GM18951 (cell line): ENCODE measurements around the gene OR10A3.

Experiments
- POLR2A ChIP-seq: IDR thresholded peaks from 4 replicates; pipeline ENCODE4 v1.6.1; 2011; ENCODE audit warnings: mild to moderate bottlenecking; ENCODE audit not compliant: insufficient read length, insufficient read depth; ENCODE audit errors: extremely low read depth
- in situ Hi-C: fragments of 300-500 bp; cut with MboI; formaldehyde crosslinking; loops from one replicate; pipeline ENCODE4 v1.12.0; 2022; ENCODE audit warnings: low sequenced_read_pairs, mixed read lengths, inconsistent platforms; ENCODE audit not compliant: unreplicated experiment

OR10A3 gene, protein sequence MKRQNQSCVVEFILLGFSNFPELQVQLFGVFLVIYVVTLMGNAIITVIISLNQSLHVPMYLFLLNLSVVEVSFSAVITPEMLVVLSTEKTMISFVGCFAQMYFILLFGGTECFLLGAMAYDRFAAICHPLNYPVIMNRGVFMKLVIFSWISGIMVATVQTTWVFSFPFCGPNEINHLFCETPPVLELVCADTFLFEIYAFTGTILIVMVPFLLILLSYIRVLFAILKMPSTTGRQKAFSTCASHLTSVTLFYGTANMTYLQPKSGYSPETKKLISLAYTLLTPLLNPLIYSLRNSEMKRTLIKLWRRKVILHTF

DNA sequence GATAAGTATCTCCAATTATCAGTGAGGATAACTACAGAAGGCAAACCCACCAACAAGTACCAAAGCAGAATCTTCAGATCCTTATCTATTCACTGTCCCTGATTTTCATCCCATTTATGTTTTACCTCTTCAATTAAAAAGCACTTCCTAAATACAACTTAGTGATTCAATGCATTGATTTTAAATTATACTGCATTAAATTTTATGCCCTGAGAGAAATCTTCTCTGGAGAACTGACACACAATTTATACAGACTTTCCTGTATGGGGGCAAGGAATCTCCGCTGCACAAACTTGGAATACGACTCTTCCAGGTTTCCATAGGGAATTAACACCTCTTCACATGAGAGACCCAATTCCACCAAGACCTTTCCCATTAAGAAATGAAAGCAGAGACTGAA lies at the start of gene OR10A3:
TSS of gene OR10A3 (minus strand) at position 101 of the 400 bp plus-strand sequence. CDS start 2,188 bp downstream, outside the sequence.
- in situ Hi-C loops = no loop called here
- no peak for TF ChIP-seq POLR2A

DNA sequence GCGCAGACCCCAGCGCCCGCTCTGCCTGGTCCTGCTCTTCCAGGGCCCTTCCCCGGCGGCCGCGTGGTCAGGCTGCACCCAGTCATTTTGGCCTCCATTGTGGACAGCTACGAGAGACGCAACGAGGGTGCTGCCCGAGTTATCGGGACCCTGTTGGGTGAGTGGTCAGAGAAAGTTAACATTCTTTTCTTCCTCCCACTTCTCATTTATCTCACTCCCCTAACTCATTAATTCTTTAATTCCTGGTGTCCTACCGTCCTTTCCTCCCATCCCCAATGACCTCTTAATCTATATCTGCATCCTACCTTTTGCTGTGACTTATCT lies 46.0 kb upstream of the OR10A3 start:
- in situ Hi-C loops = loop anchor here (10.0 kb wide), 1 partner anchor 93 kb away; no protein-coding TSS in a partner anchor

DNA sequence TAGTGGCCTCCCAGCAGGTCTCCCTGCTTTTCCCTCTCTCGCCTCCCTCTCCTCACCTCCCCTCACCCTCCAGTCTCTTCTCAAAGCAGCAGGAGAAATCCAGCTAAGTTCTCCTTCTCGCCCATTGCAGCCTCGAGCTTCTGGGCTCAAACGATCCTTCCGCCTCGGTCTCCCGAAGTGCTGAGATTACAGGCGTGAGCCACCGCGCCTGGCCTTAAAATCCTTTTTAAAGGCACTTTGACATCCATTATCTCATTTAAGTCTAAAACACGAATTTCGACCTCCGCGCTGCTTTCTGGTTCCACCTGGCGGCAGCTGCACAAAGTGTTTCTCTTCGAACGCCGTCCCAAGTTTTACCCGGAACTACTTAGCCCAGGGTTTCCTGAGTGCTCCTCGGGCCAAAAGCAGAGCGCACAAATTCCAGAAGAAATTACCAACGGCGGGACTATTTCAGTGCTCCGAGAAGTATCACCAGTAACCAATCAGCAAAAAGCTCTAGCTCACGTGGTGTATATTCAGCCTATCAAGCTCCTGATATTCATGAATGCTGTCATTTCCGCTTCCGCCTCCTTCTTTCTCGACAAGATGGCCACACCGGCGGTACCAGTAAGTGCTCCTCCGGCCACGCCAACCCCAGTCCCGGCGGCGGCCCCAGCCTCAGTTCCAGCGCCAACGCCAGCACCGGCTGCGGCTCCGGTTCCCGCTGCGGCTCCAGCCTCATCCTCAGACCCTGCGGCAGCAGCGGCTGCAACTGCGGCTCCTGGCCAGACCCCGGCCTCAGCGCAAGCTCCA lies 45.5 kb upstream of the OR10A3 start, which contains the start of gene EIF3F:
TSS of gene EIF3F (plus strand) at position 570 of the 792 bp plus-strand sequence. CDS start at position 586, 16 bp downstream.
- in situ Hi-C loops = loop anchor here (10.0 kb wide), 1 partner anchor 92 kb away; no protein-coding TSS in a partner anchor

DNA sequence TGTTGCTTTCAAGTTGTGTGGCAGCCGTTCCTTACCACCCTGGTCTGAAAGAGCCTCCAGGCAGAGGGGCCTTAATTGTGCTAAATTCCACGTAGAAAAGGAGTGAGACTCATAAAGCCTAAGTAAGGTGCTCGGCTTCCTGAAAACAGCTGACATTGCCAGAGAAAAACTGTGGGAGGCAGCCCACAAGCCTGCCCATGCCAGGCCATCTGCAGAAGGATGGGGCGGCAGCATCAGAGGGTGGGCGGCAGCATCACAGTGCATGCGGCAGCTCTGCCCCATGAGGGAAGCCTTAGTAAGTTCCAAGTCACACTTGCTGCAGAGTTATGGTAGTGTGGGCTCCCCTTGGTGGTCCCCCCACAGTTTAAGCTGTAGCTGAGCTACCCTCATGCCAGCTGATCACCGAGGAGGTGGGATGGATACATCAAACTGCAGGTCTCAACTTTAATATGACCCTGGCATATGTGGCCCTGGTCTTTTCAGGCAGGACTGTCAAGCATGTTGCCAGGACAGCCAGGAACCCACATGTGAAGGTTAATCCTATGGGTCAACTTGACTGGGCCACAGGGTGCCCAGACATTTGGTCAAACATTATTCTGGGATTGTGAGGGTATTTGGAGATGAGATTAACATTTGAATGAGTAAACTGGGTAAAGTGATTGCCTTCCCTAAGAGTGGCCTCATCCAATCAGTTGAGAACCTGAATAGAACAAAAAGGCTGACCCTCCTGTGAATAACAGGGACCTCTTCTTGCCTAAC lies 42.5 kb upstream of the OR10A3 start:
- in situ Hi-C loops = loop anchor here (10.0 kb wide), 1 partner anchor 89 kb away; no protein-coding TSS in a partner anchor
- TF ChIP-seq POLR2A = no peak

More for the DNA sequence above, 45.5 kb upstream of the OR10A3 start, which contains the start of gene EIF3F:
- TF ChIP-seq POLR2A = peak; percentile 63

DNA sequence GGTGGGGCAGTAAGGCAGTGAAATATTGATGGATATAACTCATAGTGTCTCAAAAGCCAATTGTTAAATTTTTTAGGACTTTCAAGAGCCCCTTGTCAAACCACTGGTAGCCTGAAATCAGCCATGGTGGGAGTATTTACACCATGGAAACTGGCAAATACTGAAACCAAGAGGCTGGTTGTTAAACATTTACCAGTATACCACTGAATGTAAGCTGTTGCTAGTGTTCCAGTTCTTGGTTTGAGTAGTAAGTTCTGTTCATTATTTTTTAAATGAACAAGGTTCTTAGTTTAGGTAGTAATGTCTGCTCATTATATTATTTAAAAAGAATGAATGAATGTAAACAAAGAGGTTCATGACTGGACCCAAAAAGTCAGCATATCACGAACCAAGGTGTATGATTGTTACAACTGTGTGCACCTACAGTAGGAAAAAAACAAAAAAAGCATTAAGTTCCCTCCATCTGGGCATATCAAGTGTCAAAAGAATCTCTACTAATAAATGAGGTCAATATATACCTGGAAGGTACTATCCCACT lies 41.1 kb upstream of the OR10A3 start:
- in situ Hi-C loops = loop anchor here (10.0 kb wide), 1 partner anchor 88 kb away; no protein-coding TSS in a partner anchor

DNA sequence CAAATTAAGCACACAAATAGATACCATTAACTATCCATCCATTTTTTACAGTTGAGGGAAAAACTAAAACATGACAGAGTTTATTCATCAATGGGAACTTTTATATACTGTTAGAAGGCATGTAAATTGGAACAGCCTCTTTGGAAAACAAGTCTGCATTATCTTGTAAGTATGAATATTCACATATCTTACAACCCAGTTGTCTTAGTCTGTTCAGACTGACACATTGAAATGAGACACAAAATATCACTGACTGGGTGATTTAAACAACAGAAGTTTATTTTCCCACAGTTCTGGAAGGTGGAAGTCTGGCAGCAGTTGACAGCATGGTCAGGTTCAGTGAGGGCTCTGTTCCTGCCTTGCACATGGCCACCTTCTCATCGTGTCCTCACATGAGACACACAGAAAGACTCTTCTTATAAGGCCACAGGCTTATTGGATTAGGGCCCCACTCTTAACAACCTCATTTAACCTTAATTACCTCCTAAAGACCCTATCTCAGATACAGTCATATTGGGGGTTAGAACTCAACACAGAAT lies 40.2 kb upstream of the OR10A3 start:
- no peak for TF ChIP-seq POLR2A
- in situ Hi-C loops = loop anchor here (10.0 kb wide), 1 partner anchor 87 kb away; no protein-coding TSS in a partner anchor

More for the DNA sequence above, 41.1 kb upstream of the OR10A3 start:
- no peak for TF ChIP-seq POLR2A

DNA sequence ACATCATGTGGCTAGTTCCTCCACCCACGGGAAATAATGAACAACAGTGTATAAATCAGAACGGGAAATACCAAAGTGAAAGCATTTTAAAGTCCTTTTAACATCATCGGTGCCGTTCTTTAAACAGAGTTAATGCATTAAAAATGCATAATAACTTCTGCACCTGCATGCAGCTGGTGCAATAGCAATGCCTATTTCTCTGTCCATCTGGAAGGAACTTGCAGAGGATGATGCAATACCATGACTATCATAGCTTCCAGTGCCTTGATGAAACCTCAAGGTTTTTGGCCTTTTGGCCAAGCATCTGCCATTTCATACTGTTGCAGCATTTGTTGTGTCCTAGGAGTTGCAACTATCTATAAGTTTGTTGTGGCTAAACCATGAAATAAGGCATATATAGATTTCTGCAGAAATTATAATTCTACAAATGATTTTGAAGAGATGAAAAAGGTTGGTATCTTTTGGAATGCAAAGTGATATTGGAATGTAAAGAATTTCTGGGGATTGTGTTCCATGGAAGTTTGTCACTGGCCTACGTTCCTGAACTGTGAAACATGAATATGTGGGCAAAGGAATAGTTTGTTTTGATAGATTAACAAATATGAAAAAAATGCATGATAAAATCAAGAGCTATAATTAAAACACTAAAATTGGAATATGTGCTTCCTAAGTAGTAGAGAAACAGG lies 35.9 kb upstream of the OR10A3 start:
- in situ Hi-C loops = no loop called here
- TF ChIP-seq POLR2A = no peak

DNA sequence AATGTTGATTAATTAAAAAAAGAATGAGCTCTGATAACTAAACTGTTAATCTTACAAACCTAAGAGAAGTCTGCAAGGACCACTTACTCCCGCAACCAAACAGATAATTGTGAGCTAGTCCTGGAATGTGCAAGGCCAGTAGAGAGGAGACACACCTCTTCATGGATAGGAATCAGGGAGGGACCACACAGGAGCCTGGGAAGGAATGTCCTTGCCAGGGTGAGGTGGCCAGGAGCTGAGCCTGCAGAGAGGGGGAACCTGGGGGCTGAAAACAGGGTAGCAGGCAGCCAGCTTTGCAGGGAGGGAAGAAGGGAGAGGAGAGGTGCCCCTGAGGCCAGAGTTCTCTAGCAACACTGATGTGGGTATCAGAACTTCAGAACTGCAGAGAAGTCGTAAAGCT lies 33.2 kb upstream of the OR10A3 start:
- TF ChIP-seq POLR2A = no peak
- in situ Hi-C loops = no loop called here

DNA sequence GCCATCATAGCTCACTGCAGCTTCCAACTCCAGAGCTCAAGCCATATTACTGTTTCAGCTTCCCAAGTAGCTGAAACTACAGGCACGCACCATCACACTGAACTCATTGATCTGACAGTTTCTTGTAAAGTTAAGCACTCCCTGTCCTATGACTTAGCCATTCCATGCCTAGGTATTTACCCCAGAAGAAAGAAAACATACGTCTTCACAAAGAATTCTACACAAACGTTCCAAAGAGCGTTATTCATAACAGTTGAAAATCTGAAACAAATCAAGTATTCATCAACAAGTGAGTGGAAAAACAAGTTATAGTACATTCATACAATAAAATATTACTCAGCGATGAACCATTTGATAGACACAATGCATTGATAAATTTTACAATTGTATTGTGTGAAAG lies 31.5 kb upstream of the OR10A3 start:
- TF ChIP-seq POLR2A = no peak
- in situ Hi-C loops = no loop called here

DNA sequence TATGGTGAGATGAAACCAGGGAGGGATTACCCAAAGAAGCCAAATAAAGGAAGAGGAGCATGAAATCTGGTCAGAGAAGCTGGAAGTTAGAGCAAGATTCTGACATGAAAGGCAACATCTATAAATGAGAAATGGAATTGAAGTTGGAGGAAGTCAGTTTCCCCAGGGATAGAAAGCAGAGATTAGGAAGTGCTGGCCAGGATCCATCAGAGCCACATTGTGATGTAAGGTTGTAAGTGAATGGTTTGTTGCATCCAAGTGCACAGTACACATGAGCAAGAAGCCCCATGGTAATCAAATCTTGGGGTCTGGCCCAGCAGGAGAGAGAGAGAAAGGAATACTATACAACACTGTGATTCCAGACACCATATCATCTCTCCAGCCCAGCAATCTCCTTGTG lies 30.3 kb upstream of the OR10A3 start:
- no peak for TF ChIP-seq POLR2A
- in situ Hi-C loops = no loop called here

DNA sequence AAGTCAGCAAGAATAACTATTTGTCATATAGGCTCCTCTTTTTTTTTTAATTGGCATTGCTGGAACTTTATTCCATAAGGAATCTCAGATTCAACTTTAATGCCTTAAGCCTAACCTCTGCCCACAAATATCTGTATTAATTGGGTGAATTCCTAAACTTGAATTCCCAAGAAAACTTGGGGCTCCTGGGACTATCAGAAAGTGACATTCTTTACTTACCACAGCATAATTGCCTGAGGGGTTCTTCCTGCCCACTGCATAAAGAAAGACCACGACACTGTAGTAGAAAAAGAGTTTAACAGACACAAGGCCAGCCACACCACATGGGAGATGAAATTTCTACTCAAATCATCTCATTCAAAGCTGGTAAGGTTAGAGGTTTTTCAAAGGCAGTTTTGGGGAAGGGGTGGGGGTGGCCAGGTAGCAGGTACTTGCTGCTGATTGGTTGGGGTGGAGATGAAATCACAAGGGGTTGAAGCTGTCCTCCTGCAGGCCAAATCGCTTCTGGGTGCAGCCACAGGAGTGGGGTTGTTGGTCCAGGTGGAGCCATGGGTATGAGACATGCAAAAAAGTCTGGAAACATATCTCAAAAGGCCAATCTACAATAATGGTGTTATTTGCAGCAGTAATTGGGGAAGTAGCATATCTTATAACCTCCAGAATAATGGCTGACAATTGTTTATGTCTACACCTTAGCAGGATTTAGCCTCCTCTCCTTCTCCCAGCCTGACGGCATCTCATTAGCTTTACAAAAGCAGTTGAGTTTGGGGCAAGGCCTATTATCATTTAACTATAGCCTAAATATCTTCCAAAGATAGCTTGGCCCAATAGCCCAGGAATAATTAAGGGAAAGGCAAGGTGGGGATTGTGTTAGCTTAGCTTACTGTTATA lies 28.5 kb upstream of the OR10A3 start:
- in situ Hi-C loops = no loop called here
- TF ChIP-seq POLR2A = no peak
